ENCODE data around the gene BMP8A.
"Not testable (repeated sequence)": the region's sequence is repeated elsewhere in the genome, so short reads cannot be mapped to it uniquely, and the experiment has no call there.

BMP8A gene

GRCh38 chr1:39505289-39505688, 13.9 kb downstream of the BMP8A start:
- no peaks in the 10 kb centered on the region for H3K4me1 ChIP-seq (ENCODE audit: control insufficient read depth, insufficient read depth, low read length)
- no peak overlapping the region for H3K9ac ChIP-seq (ENCODE audit: low read length in 2 of 2)
- H3K4me3 ChIP-seq (ENCODE audit: low read length in 2 of 2) = no peak overlapping the region
- H3K27me3 ChIP-seq (ENCODE audit: control insufficient read depth in 1 of 2, insufficient read depth in 2 of 2, low read length in 2 of 2) = no peaks in the 10 kb centered on the region
- H3K27ac ChIP-seq (ENCODE audit: low read length) = no peak overlapping the region
- no peaks in the 10 kb centered on the region for H3K36me3 ChIP-seq (ENCODE audit: control insufficient read depth in 2 of 2, insufficient read depth in 2 of 2, low read length in 2 of 2)
- no peaks in the 10 kb centered on the region for H3K9me3 ChIP-seq (ENCODE audit: control insufficient read depth in 2 of 2, low read length in 2 of 2)

GRCh38 chr1:39507230-39507928, 15.9 kb downstream of the BMP8A start:
- no peak overlapping the region for H3K4me3 ChIP-seq (ENCODE audit: low read length in 2 of 2)
- no peak overlapping the region for H3K9ac ChIP-seq (ENCODE audit: low read length in 2 of 2)
- no peaks in the 10 kb centered on the region for H3K9me3 ChIP-seq (ENCODE audit: control insufficient read depth in 2 of 2, low read length in 2 of 2)
- H3K36me3 ChIP-seq (ENCODE audit: control insufficient read depth in 2 of 2, insufficient read depth in 2 of 2, low read length in 2 of 2) = no peaks in the 10 kb centered on the region
- H3K4me1 ChIP-seq (ENCODE audit: control insufficient read depth, insufficient read depth, low read length) = no peaks in the 10 kb centered on the region
- no peaks in the 10 kb centered on the region for H3K27me3 ChIP-seq (ENCODE audit: control insufficient read depth in 1 of 2, insufficient read depth in 2 of 2, low read length in 2 of 2)
- H3K27ac ChIP-seq (ENCODE audit: low read length) = no peak overlapping the region

GRCh38 chr1:39508266-39508665, 16.8 kb downstream of the BMP8A start:
- Histone ChIP-seq H3K4me3 (ENCODE audit: low read length in 2 of 2) (no peak overlapping the region), H3K27ac (ENCODE audit: low read length) (no peak overlapping the region)

GRCh38 chr1:39508857-39509305, 17.4 kb downstream of the BMP8A start:
- Histone ChIP-seq H3K4me3 (ENCODE audit: low read length in 2 of 2) (no peak overlapping the region), H3K9me3 (ENCODE audit: control insufficient read depth in 2 of 2, low read length in 2 of 2) (no peaks in the 10 kb centered on the region), H3K36me3 (ENCODE audit: control insufficient read depth in 2 of 2, insufficient read depth in 2 of 2, low read length in 2 of 2) (no peaks in the 10 kb centered on the region), H3K27ac (ENCODE audit: low read length) (no peak overlapping the region), H3K27me3 (ENCODE audit: control insufficient read depth in 1 of 2, insufficient read depth in 2 of 2, low read length in 2 of 2) (no peaks in the 10 kb centered on the region), H3K9ac (ENCODE audit: low read length in 2 of 2) (no peak overlapping the region), H3K4me1 (ENCODE audit: control insufficient read depth, insufficient read depth, low read length) (no peaks in the 10 kb centered on the region)

More at GRCh38 chr1:39508266-39508665, 16.8 kb downstream of the BMP8A start:
- H3K9ac ChIP-seq (ENCODE audit: low read length in 2 of 2) = no peak overlapping the region
- H3K9me3 ChIP-seq (ENCODE audit: control insufficient read depth in 2 of 2, low read length in 2 of 2) = no peaks in the 10 kb centered on the region
- no peaks in the 10 kb centered on the region for H3K4me1 ChIP-seq (ENCODE audit: control insufficient read depth, insufficient read depth, low read length)
- no peaks in the 10 kb centered on the region for H3K27me3 ChIP-seq (ENCODE audit: control insufficient read depth in 1 of 2, insufficient read depth in 2 of 2, low read length in 2 of 2)
- H3K36me3 ChIP-seq (ENCODE audit: control insufficient read depth in 2 of 2, insufficient read depth in 2 of 2, low read length in 2 of 2) = no peaks in the 10 kb centered on the region

- Histone ChIP-seq H3K27me3 (ENCODE audit: control insufficient read depth in 1 of 2, insufficient read depth in 2 of 2, low read length in 2 of 2) (no peaks in the 10 kb centered on the region), H3K9ac (ENCODE audit: low read length in 2 of 2) (no peak overlapping the region), H3K27ac (ENCODE audit: low read length) (no peak overlapping the region), H3K4me3 (ENCODE audit: low read length in 2 of 2) (no peak overlapping the region), H3K36me3 (ENCODE audit: control insufficient read depth in 2 of 2, insufficient read depth in 2 of 2, low read length in 2 of 2) (no peaks in the 10 kb centered on the region), H3K9me3 (ENCODE audit: control insufficient read depth in 2 of 2, low read length in 2 of 2) (no peaks in the 10 kb centered on the region), H3K4me1 (ENCODE audit: control insufficient read depth, insufficient read depth, low read length) (no peaks in the 10 kb centered on the region)
Observed at GRCh38 chr1:39509360-39510009, 18.0 kb downstream of the BMP8A start.

GRCh38 chr1:39510570-39511186, 19.2 kb downstream of the BMP8A start:
- H3K9me3 ChIP-seq (ENCODE audit: control insufficient read depth in 2 of 2, low read length in 2 of 2); H3K36me3 ChIP-seq (ENCODE audit: control insufficient read depth in 2 of 2, insufficient read depth in 2 of 2, low read length in 2 of 2); H3K9ac ChIP-seq (ENCODE audit: low read length in 2 of 2); H3K4me1 ChIP-seq (ENCODE audit: control insufficient read depth, insufficient read depth, low read length); H3K4me3 ChIP-seq (ENCODE audit: low read length in 2 of 2); H3K27ac ChIP-seq (ENCODE audit: low read length); H3K27me3 ChIP-seq (ENCODE audit: control insufficient read depth in 1 of 2, insufficient read depth in 2 of 2, low read length in 2 of 2): not testable (repeated sequence)

GRCh38 chr1:39511477-39511876, 20.0 kb downstream of the BMP8A start:
- H3K27me3 ChIP-seq (ENCODE audit: control insufficient read depth in 1 of 2, insufficient read depth in 2 of 2, low read length in 2 of 2); H3K27ac ChIP-seq (ENCODE audit: low read length); H3K4me3 ChIP-seq (ENCODE audit: low read length in 2 of 2); H3K9ac ChIP-seq (ENCODE audit: low read length in 2 of 2); H3K4me1 ChIP-seq (ENCODE audit: control insufficient read depth, insufficient read depth, low read length); H3K36me3 ChIP-seq (ENCODE audit: control insufficient read depth in 2 of 2, insufficient read depth in 2 of 2, low read length in 2 of 2); H3K9me3 ChIP-seq (ENCODE audit: control insufficient read depth in 2 of 2, low read length in 2 of 2): not testable (repeated sequence)

- H3K36me3 ChIP-seq (ENCODE audit: control insufficient read depth in 2 of 2, insufficient read depth in 2 of 2, low read length in 2 of 2); H3K9ac ChIP-seq (ENCODE audit: low read length in 2 of 2); H3K27me3 ChIP-seq (ENCODE audit: control insufficient read depth in 1 of 2, insufficient read depth in 2 of 2, low read length in 2 of 2); H3K4me1 ChIP-seq (ENCODE audit: control insufficient read depth, insufficient read depth, low read length); H3K9me3 ChIP-seq (ENCODE audit: control insufficient read depth in 2 of 2, low read length in 2 of 2); H3K4me3 ChIP-seq (ENCODE audit: low read length in 2 of 2); H3K27ac ChIP-seq (ENCODE audit: low read length): not testable (repeated sequence)
Observed at GRCh38 chr1:39512234-39512847, 20.9 kb downstream of the BMP8A start.

- not testable (repeated sequence) for H3K36me3 ChIP-seq (ENCODE audit: control insufficient read depth in 2 of 2, insufficient read depth in 2 of 2, low read length in 2 of 2); H3K27me3 ChIP-seq (ENCODE audit: control insufficient read depth in 1 of 2, insufficient read depth in 2 of 2, low read length in 2 of 2); H3K4me1 ChIP-seq (ENCODE audit: control insufficient read depth, insufficient read depth, low read length); H3K9me3 ChIP-seq (ENCODE audit: control insufficient read depth in 2 of 2, low read length in 2 of 2); H3K9ac ChIP-seq (ENCODE audit: low read length in 2 of 2); H3K27ac ChIP-seq (ENCODE audit: low read length)
- peak overlapping the region in 1 of 2 donors; percentile 44 for H3K4me3 ChIP-seq (ENCODE audit: low read length in 2 of 2)
Observed at GRCh38 chr1:39514710-39515124, 23.3 kb downstream of the BMP8A start.

- H3K36me3 ChIP-seq (ENCODE audit: control insufficient read depth in 2 of 2, insufficient read depth in 2 of 2, low read length in 2 of 2); H3K27me3 ChIP-seq (ENCODE audit: control insufficient read depth in 1 of 2, insufficient read depth in 2 of 2, low read length in 2 of 2); H3K27ac ChIP-seq (ENCODE audit: low read length); H3K4me1 ChIP-seq (ENCODE audit: control insufficient read depth, insufficient read depth, low read length); H3K9ac ChIP-seq (ENCODE audit: low read length in 2 of 2); H3K9me3 ChIP-seq (ENCODE audit: control insufficient read depth in 2 of 2, low read length in 2 of 2): not testable (repeated sequence)
- peak overlapping the region in 1 of 2 donors; percentile 49 for H3K4me3 ChIP-seq (ENCODE audit: low read length in 2 of 2)
Observed at GRCh38 chr1:39515131-39516086, 24.0 kb downstream of the BMP8A start.
